Esophagus muscularis mucosa (tissue), 4 donors: ENCODE measurements around the gene GPR152.

ENCODE experiments used
- EP300 ChIP-seq: sonication (generic); formaldehyde crosslinking; IDR thresholded peaks from one replicate; pipeline ENCODE4 v1.6.1; 2017; ENCODE audit warnings: antibody characterized with exemption
- POLR2AphosphoS5 ChIP-seq, 2 donors: sonication (generic); formaldehyde crosslinking; IDR thresholded peaks; one replicate each; pipeline ENCODE4 v1.6.1; 2017; ENCODE audit warnings: antibody characterized with exemption in 2 of 2
- TF ChIP-seq, protein P1 (sequence below), 3 experiments: fragments of 200-600 bp in 2 of 3; fragments of 450-650 bp in 1 of 3; sonication (generic) in 2 of 3; IDR thresholded peaks; one replicate each; pipeline ENCODE4 v1.5.1; 2017 to 2019; ENCODE audit warnings: antibody characterized with exemption in 3 of 3, mild to moderate bottlenecking in 2 of 3, moderate library complexity in 1 of 3

- TF ChIP-seq POLR2AphosphoS5 (IDR thresholded peaks at IDR 0.05) (no peak), EP300 (no peak)
- TF ChIP-seq, protein P1, sequence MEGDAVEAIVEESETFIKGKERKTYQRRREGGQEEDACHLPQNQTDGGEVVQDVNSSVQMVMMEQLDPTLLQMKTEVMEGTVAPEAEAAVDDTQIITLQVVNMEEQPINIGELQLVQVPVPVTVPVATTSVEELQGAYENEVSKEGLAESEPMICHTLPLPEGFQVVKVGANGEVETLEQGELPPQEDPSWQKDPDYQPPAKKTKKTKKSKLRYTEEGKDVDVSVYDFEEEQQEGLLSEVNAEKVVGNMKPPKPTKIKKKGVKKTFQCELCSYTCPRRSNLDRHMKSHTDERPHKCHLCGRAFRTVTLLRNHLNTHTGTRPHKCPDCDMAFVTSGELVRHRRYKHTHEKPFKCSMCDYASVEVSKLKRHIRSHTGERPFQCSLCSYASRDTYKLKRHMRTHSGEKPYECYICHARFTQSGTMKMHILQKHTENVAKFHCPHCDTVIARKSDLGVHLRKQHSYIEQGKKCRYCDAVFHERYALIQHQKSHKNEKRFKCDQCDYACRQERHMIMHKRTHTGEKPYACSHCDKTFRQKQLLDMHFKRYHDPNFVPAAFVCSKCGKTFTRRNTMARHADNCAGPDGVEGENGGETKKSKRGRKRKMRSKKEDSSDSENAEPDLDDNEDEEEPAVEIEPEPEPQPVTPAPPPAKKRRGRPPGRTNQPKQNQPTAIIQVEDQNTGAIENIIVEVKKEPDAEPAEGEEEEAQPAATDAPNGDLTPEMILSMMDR (IDR thresholded peaks at IDR 0.05): no peak
Measured at GRCh38 chr11:67429722-67430121, 22.8 kb downstream of the GPR152 start.
